Prostate gland (tissue), 2 donors: Measurements from ENCODE around the gene NDST4. TPM values are rescaled to one million over a fixed set of nuclear protein-coding genes. Genes with fewer than 3 reads are reported as not detected.

ENCODE experiments used
- DNase-seq: peaks from one replicate; pipeline ENCODE4 v3.0.0-alpha.2; 2019; ENCODE audit warnings: low spot score
- H3K27ac ChIP-seq, 2 donors: fragments of 200-600 bp; sonication (generic); 2 replicates each; pipeline ENCODE4 v1.5.1; 2017 to 2019
- H3K27me3 ChIP-seq: fragments of 200-600 bp; sonication (generic); replicated peaks from 2 replicates; pipeline ENCODE4 v1.5.1; 2019; ENCODE audit not compliant: insufficient read depth
- H3K36me3 ChIP-seq, 2 donors: fragments of 200-600 bp; sonication (generic); 1 replicate in 1 of 2; 2 replicates in 1 of 2; pipeline versions ENCODE4 v1.5.1 to v1.8.1; 2017 to 2019
- H3K4me1 ChIP-seq: fragments of 200-600 bp; sonication (generic); replicated peaks from 2 replicates; pipeline ENCODE4 v1.5.1; 2019
- H3K4me3 ChIP-seq, 2 donors: fragments of 200-600 bp; sonication (generic); 2 replicates each; pipeline ENCODE4 v1.5.1; 2017 to 2019
- H3K9me3 ChIP-seq: fragments of 200-600 bp; sonication (generic); 2 replicates; pipeline ENCODE4 v1.5.1; 2017
- CTCF ChIP-seq, 4 experiments: fragments of 200-600 bp in 2 of 4; fragments of 450-650 bp in 2 of 4; sonication (generic) in 2 of 4; IDR thresholded peaks; 1 replicate in 3 of 4; 2 replicates in 1 of 4; pipeline ENCODE4 v1.5.1; 2016 to 2019; ENCODE audit warnings: antibody characterized with exemption in 4 of 4, mild to moderate bottlenecking in 2 of 4, moderate library complexity in 2 of 4
- POLR2A ChIP-seq: fragments of 450-650 bp; IDR thresholded peaks from one replicate; pipeline ENCODE4 v1.6.1; 2016; ENCODE audit warnings: antibody characterized with exemption, mild to moderate bottlenecking
- POLR2AphosphoS5 ChIP-seq: sonication (generic); formaldehyde crosslinking; IDR thresholded peaks from one replicate; pipeline ENCODE4 v1.6.1; 2017; ENCODE audit warnings: antibody characterized with exemption
- WGBS: methylation state at CpG from one replicate; pipeline ENCODE4 v1.1.5; 2018; 5-methylcytosine and 5-hydroxymethylcytosine counted together
- intact Hi-C: fragments of 100-400 bp; cut with DNase I; formaldehyde crosslinking; loops from one replicate; pipeline ENCODE4 v1.14.2; 2022
- total RNA-seq, 2 donors: library from RNA; depleted of rRNA; stranded (reverse); fragments of >200 nt; gene quantifications; one replicate each; pipeline ENCODE4 v1.1.0, GENCODE V29; 2016

Gene NDST4
- total RNA-seq, 2 donors from 2014 or later: 0.14 to 1.8 TPM

- H3K4me1 ChIP-seq: no peaks in the 10 kb centered on the region
- intact Hi-C loops: no loop called here
Observed at GRCh38 chr4:114905017-114905416, 208.4 kb downstream of the NDST4 start.

GRCh38 chr4:114900934-114901333 lies 212.5 kb downstream of the NDST4 start:
- H3K36me3 ChIP-seq: no peaks in the 10 kb centered on the region
- H3K27ac ChIP-seq: no peak overlapping the region
- no peaks in the 10 kb centered on the region for H3K4me1 ChIP-seq
- H3K27me3 ChIP-seq: no peaks in the 10 kb centered on the region
- no peak for TF ChIP-seq POLR2A
- no peak for TF ChIP-seq CTCF (IDR thresholded peaks at IDR 0.05)
- TF ChIP-seq POLR2AphosphoS5: no peak
- 90% methylated on average over 4 of the region's 4 CpGs for WGBS
- intact Hi-C loops: no loop called here
- H3K4me3 ChIP-seq: no peak overlapping the region
- no peak for DNase-seq
- no peaks in the 10 kb centered on the region for H3K9me3 ChIP-seq

More at GRCh38 chr4:114905017-114905416, 208.4 kb downstream of the NDST4 start:
- Histone ChIP-seq H3K36me3 (no peaks in the 10 kb centered on the region), H3K4me3 (no peak overlapping the region), H3K27ac (no peak overlapping the region), H3K27me3 (no peaks in the 10 kb centered on the region), H3K9me3 (no peaks in the 10 kb centered on the region)
- DNase-seq: no peak
- TF ChIP-seq POLR2AphosphoS5 (no peak), CTCF (IDR thresholded peaks at IDR 0.05) (no peak), POLR2A (no peak)

GRCh38 chr4:114890773-114891172 lies 222.6 kb downstream of the NDST4 start:
- TF ChIP-seq POLR2AphosphoS5 (no peak), POLR2A (no peak), CTCF (IDR thresholded peaks at IDR 0.05) (no peak)
- intact Hi-C loops: no loop called here
- no peaks in the 10 kb centered on the region for H3K27me3 ChIP-seq
- no peaks in the 10 kb centered on the region for H3K4me1 ChIP-seq
- no peaks in the 10 kb centered on the region for H3K9me3 ChIP-seq
- H3K4me3 ChIP-seq: no peak overlapping the region
- H3K36me3 ChIP-seq: no peaks in the 10 kb centered on the region
- DNase-seq: no peak
- H3K27ac ChIP-seq: no peak overlapping the region
- 50% methylated on average over 1 of the region's 1 CpG for WGBS

GRCh38 chr4:114886761-114887160 lies 226.7 kb downstream of the NDST4 start:
- H3K36me3 ChIP-seq: no peaks in the 10 kb centered on the region
- no peaks in the 10 kb centered on the region for H3K9me3 ChIP-seq
- TF ChIP-seq POLR2A (no peak), POLR2AphosphoS5 (no peak), CTCF (IDR thresholded peaks at IDR 0.05) (no peak)
- WGBS: 75% methylated on average over 2 of the region's 2 CpGs
- no peak overlapping the region for H3K4me3 ChIP-seq
- H3K4me1 ChIP-seq: no peaks in the 10 kb centered on the region
- no peaks in the 10 kb centered on the region for H3K27me3 ChIP-seq
- no peak for DNase-seq
- H3K27ac ChIP-seq: no peak overlapping the region
- intact Hi-C loops: no loop called here

GRCh38 chr4:114883641-114884040 lies 229.8 kb downstream of the NDST4 start:
- Histone ChIP-seq H3K27ac (no peak overlapping the region), H3K4me1 (no peaks in the 10 kb centered on the region), H3K4me3 (no peak overlapping the region), H3K9me3 (no peaks in the 10 kb centered on the region), H3K36me3 (no peaks in the 10 kb centered on the region), H3K27me3 (no peaks in the 10 kb centered on the region)
- WGBS: 94% methylated on average over 5 of the region's 5 CpGs
- intact Hi-C loops: no loop called here
- DNase-seq: no peak
- TF ChIP-seq POLR2A: no peak
